Testis (tissue), 2 donors: ENCODE data around the gene ZNF430.

Experiments
- POLR2A ChIP-seq: fragments of 450-650 bp; IDR thresholded peaks from one replicate; pipeline ENCODE4 v1.6.1; 2017; ENCODE audit warnings: antibody characterized with exemption, mild to moderate bottlenecking, moderate library complexity
- TF ChIP-seq, protein P1 (sequence below), 3 experiments: fragments of 450-650 bp in 2 of 3; fragments of 200-600 bp in 1 of 3; sonication (generic) in 1 of 3; IDR thresholded peaks; one replicate each; pipeline ENCODE4 v1.5.1; 2016 to 2019; ENCODE audit warnings: antibody characterized with exemption in 3 of 3, mild to moderate bottlenecking in 2 of 3, moderate library complexity in 1 of 3

DNA sequence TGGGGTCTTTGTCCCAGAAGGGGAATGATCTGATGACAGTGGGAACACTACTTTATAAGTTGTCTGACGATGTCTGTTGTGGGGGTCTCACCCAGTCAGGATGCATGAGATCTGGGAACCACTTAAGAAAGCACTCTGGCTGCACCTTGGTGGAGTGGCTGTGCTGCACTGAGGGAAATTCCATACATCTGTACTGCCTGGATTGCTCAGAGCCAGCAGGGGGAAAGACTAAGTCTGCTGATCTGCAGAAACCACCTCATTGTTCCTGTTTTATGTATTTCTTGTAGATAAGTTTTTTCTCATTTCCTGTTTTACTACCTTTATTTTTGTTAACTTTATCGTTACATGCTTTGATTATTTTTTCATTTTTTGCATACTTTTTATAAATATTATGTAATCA, 27.3 kb downstream of the ZNF430 start:
- TF ChIP-seq, protein P1, sequence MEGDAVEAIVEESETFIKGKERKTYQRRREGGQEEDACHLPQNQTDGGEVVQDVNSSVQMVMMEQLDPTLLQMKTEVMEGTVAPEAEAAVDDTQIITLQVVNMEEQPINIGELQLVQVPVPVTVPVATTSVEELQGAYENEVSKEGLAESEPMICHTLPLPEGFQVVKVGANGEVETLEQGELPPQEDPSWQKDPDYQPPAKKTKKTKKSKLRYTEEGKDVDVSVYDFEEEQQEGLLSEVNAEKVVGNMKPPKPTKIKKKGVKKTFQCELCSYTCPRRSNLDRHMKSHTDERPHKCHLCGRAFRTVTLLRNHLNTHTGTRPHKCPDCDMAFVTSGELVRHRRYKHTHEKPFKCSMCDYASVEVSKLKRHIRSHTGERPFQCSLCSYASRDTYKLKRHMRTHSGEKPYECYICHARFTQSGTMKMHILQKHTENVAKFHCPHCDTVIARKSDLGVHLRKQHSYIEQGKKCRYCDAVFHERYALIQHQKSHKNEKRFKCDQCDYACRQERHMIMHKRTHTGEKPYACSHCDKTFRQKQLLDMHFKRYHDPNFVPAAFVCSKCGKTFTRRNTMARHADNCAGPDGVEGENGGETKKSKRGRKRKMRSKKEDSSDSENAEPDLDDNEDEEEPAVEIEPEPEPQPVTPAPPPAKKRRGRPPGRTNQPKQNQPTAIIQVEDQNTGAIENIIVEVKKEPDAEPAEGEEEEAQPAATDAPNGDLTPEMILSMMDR (IDR thresholded peaks at IDR 0.05) = no peak
- TF ChIP-seq POLR2A = no peak
